GM19372 (cell line): ENCODE data around the gene EIF4G3.

Experiments used
- ATAC-seq: cut with Tn5 transposase; IDR thresholded peaks from one replicate; pipeline ENCODE4 v1.9.1; 2021; ENCODE audit warnings: mild to moderate bottlenecking, low read depth, moderate library complexity; ENCODE audit not compliant: unreplicated experiment

EIF4G3 gene

DNA sequence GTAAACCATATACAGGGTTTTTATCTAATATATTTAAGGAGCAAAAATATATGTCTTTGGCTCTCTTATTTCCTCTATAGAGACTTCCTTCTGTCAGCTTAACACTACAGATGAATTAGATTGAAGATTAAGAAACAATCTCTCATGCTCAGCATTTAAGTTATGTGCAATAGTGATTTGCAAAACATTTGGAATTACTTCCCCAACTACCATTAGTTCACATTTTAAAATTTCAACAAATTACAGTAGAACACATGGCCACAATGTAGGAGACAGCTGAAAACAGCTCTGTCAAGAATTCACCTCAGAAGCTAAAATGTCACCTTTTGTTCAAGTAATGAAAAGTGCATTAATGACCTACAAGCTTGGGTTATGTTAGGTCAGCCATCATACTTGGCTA, 177.9 kb downstream of the EIF4G3 start:
- no peak for ATAC-seq

- no peak for ATAC-seq
These were observed 179.0 kb downstream of the EIF4G3 start for GRCh38 chr1:20997602-20998224.

GRCh38 chr1:20996554-20996953, 180.1 kb downstream of the EIF4G3 start:
- ATAC-seq, result no peak

GRCh38 chr1:20993716-20994575, 182.8 kb downstream of the EIF4G3 start:
- no peak for ATAC-seq

DNA sequence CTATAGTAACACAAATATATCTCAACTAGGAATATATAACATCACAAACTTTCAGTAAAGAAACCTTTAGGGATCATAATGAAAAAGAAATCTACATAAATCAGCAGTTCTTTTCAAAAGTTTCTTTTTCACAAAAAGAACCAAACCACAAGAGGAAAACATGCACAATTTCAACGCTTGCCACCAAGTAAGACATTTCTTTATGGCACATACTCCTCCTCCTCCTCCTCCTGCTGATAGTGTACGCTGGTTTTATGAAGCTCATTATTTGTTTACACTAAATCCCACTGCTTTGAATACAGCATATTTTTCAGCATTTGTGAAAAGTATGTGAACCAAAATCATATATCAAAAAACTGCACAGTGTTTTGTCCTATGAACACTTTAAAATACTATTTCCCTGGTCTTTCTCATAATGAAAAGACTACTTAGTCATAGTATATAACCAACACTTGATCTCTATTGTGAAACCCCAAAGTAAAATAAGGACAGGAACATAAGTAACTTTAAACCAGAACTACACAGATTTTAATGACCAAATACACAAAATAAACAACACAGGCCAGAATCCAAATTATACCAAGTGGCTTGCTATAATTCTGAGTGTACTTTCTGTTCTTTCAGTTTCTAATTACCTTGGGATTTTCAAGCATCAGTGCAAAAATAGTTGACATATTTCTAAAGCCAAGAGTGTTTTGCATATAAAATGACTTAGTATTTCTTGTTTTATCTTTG, 184.2 kb downstream of the EIF4G3 start:
- no peak for ATAC-seq

- ATAC-seq, result no peak
These were observed 187.8 kb downstream of the EIF4G3 start for GRCh38 chr1:20988943-20989342.

- ATAC-seq, result no peak
These were observed 188.6 kb downstream of the EIF4G3 start for GRCh38 chr1:20987831-20988825.

- ATAC-seq, result no peak
These were observed 193.3 kb downstream of the EIF4G3 start for GRCh38 chr1:20983297-20983889.

GRCh38 chr1:20982316-20982715, 194.4 kb downstream of the EIF4G3 start:
- no peak for ATAC-seq

- no peak for ATAC-seq
These were observed 194.8 kb downstream of the EIF4G3 start for GRCh38 chr1:20981915-20982314.

DNA sequence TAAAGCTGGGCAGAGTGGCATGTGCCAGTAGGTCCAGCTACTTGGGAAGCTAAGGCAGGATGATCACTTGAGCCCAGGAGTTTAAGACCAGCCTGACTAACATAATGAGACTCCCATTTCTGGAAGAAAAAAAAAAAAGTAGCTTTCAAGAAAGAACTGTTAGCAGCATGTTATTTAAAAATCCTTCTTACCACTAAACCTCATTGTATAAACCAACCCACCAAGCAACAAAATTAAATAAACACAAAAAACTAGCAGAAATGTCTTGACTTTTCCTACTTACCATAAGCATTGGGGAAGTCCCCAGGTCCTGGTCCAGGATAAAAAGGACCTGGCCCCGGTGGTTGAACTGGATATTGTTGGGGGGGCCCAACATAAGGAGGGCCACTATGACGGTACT, 196.6 kb downstream of the EIF4G3 start:
- ATAC-seq, result no peak

DNA sequence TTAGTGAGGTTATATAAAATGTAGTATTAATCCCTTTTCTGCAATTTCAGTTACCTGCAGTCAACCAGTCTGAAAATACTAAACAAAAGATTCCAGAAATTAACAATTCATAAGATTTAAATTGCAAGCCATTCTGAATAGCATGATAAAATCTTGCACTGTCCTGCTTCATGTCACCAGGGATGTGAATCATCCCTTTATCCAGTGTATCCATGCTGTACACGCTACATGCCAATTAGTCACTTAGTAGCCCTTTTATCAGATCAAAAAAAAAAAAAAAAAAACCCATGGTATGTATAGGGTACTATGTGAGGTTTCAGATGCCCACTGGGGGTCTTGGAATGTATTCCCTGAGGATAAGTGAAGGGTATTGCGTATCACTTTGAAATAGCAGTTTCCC, 198.3 kb downstream of the EIF4G3 start:
- ATAC-seq, result no peak

- ATAC-seq, result no peak
These were observed 201.0 kb downstream of the EIF4G3 start for GRCh38 chr1:20975668-20976067.

DNA sequence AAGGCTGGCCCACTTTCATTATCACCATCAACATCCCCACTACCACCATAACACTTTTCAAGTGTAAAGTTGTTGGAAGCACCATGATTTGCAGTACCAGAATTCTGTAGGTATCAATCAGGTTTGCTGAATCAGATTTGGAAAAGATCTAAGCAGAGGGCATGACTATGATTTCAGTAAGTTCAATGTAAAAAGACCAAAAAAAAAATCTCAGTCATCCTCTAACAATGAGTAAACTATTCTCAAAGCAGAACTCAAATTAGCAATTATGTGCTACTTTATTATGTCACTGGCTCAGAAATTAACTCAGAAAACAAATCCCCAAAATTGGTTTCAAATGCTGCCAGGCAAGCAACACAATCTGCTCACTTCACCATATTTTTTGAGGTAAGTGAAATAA, 201.7 kb downstream of the EIF4G3 start:
- ATAC-seq, result no peak

- ATAC-seq, result no peak
These were observed 202.6 kb downstream of the EIF4G3 start for GRCh38 chr1:20974069-20974468.

DNA sequence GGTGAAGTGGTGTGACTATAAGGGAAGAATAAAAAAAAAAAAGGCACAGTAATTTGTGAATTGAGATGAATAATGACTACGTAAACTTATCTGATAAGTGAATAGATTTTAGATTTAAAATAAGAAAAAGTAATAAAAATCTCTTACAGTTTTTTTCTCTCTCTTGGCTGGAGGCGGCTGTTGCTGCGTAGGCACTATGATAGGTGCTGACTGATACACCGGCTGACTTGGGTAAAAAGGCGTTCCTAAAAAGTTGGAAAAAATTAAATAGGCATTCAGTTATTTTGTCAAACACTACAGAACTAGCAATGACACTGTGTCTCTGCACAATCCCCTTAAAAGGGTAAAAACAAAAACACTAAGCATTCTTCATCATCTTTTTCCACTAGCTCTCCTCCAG, 203.8 kb downstream of the EIF4G3 start:
- ATAC-seq, result no peak

- peak; percentile 54 for ATAC-seq
These were observed 211.9 kb downstream of the EIF4G3 start for GRCh38 chr1:20964540-20965484.

- ATAC-seq, result no peak
These were observed 214.0 kb downstream of the EIF4G3 start for GRCh38 chr1:20962576-20963258.
